Aorta (tissue), 5 donors: ENCODE measurements around the gene SMARCA4. TPM values are rescaled to one million over a fixed set of nuclear protein-coding genes. Genes with fewer than 3 reads are reported as not detected.

Experiments
- ATAC-seq: fragments of 200-7000 bp; cut with Tn5 transposase; one replicate; pipeline ENCODE4 v1.9.1; 2022; ENCODE audit warnings: moderate library complexity; ENCODE audit not compliant: low FRiP score
- DNase-seq, 2 donors: peaks; one replicate each; pipeline ENCODE4 v3.0.0-alpha.2; 2020
- H3K27ac ChIP-seq, 2 donors: one replicate each; pipeline ENCODE4 v1.5.1; 2013; ENCODE audit warnings: low read length in 2 of 2, mild to moderate bottlenecking in 2 of 2, moderate library complexity in 2 of 2, control low read depth in 1 of 2, inconsistent platforms in 1 of 2, low read depth in 1 of 2
- H3K27me3 ChIP-seq, 2 donors: one replicate each; pipeline ENCODE4 v1.6.1; 2013; ENCODE audit warnings: control low read depth in 1 of 2, low read length in 1 of 2, mild to moderate bottlenecking in 1 of 2, moderate library complexity in 1 of 2; ENCODE audit not compliant: insufficient read depth in 2 of 2, control insufficient read depth in 1 of 2
- H3K36me3 ChIP-seq, 2 donors: one replicate each; pipeline ENCODE4 v1.6.1; 2013; ENCODE audit warnings: control low read depth in 1 of 2, low read length in 1 of 2, mild to moderate bottlenecking in 1 of 2; ENCODE audit not compliant: insufficient read depth in 2 of 2, control insufficient read depth in 1 of 2
- H3K4me1 ChIP-seq, 2 donors: one replicate each; pipeline ENCODE4 v1.6.1; 2013; ENCODE audit warnings: low read length in 2 of 2, control low read depth in 1 of 2, mild to moderate bottlenecking in 1 of 2, moderate library complexity in 1 of 2; ENCODE audit not compliant: insufficient read depth in 2 of 2, control insufficient read depth in 1 of 2
- H3K4me3 ChIP-seq, 2 donors: one replicate each; pipeline ENCODE4 v1.5.1; 2013; ENCODE audit warnings: low read length in 2 of 2, control low read depth in 1 of 2, mild to moderate bottlenecking in 1 of 2
- H3K9me3 ChIP-seq: one replicate; pipeline ENCODE4 v1.6.1; 2013; ENCODE audit warnings: mild to moderate bottlenecking, low read length; ENCODE audit not compliant: control insufficient read depth
- WGBS, 2 donors: extraction: QIAGEN DNeasy Blood & Tissue Kit; methylation state at CpG; one replicate each; pipeline ENCODE4 v1.1.7; 2013; 5-methylcytosine and 5-hydroxymethylcytosine counted together
- intact Hi-C, 2 donors: fragments of 100-400 bp; cut with DNase I; formaldehyde crosslinking; loops; one replicate each; pipeline versions ENCODE4 v1.14.2 to v1.15.0; 2022
- polyA plus RNA-seq, 2 donors: library from polyadenylated mRNA; stranded (reverse); fragments of 200-250 nt; gene quantifications; one replicate each; pipeline ENCODE4 v1.2.3, GENCODE V29; 2013
- total RNA-seq, 2 donors: library from RNA; stranded (reverse); fragmentation: NEBNext Ultra II Directional; extraction: Animal tissue kit (Norgen Biotek cat#: 25700); gene quantifications; one replicate each; pipeline ENCODE4 v1.2.1, GENCODE V29; 2021
- donor health status: healthy with polysubstance abuse.
- donor health status: Bipolar disorder and iron deficiency.
- donor health status: DM: no; HTN: no; CAD: no.
- donor health status: DM: no; HTN: no; CAD: no.
- donor health status: DM: yes; HTN: yes; CAD: no.

Gene SMARCA4
- total and polyA plus RNA-seq, 4 donors = 17.8 to 67.4 (median 63.4) TPM

- intact Hi-C loops = no loop called here
- 80 to 82% methylated on average over 8 of the region's 8 CpGs for WGBS, 2 donors
- ATAC-seq (no peak), DNase-seq (no peak)
- no peaks in the 10 kb centered on the region for H3K9me3 ChIP-seq
- H3K4me3 ChIP-seq = no peak overlapping the region
- no peaks in the 10 kb centered on the region for H3K27me3 ChIP-seq
- H3K36me3 ChIP-seq = peaks cover 0 to 11% of the 10 kb centered on the region in 2 donors
- H3K27ac ChIP-seq = no peak overlapping the region
- no peaks in the 10 kb centered on the region for H3K4me1 ChIP-seq
Measured at GRCh38 chr19:11019824-11020223, 59.0 kb downstream of the SMARCA4 start.

GRCh38 chr19:11020423-11020822 is 59.6 kb downstream of the SMARCA4 start:
- Histone ChIP-seq H3K4me3 (no peak overlapping the region), H3K27ac (no peak overlapping the region), H3K36me3 (peaks cover 0 to 13% of the 10 kb centered on the region in 2 donors), H3K27me3 (no peaks in the 10 kb centered on the region), H3K4me1 (no peaks in the 10 kb centered on the region), H3K9me3 (no peaks in the 10 kb centered on the region)
- intact Hi-C loops = no loop called here
- ATAC-seq (no peak), DNase-seq (no peak)
- 93 to 100% methylated on average over 6 of the region's 6 CpGs for WGBS, 2 donors

GRCh38 chr19:11020982-11021759 is 60.3 kb downstream of the SMARCA4 start:
- H3K4me1 ChIP-seq = no peaks in the 10 kb centered on the region
- 87% methylated on average over 23 of the region's 23 CpGs for WGBS, 2 donors
- DNase-seq (no peak), ATAC-seq (no peak)
- H3K27me3 ChIP-seq = no peaks in the 10 kb centered on the region
- H3K27ac ChIP-seq = no peak overlapping the region
- intact Hi-C loops = no loop called here
- H3K4me3 ChIP-seq = no peak overlapping the region
- H3K9me3 ChIP-seq = no peaks in the 10 kb centered on the region
- peaks cover 0 to 14% of the 10 kb centered on the region in 2 donors for H3K36me3 ChIP-seq

- DNase-seq (no peak), ATAC-seq (no peak)
- Histone ChIP-seq H3K4me3 (no peak overlapping the region), H3K36me3 (peaks cover 0 to 14% of the 10 kb centered on the region in 2 donors), H3K4me1 (no peaks in the 10 kb centered on the region), H3K27me3 (no peaks in the 10 kb centered on the region), H3K27ac (no peak overlapping the region), H3K9me3 (no peaks in the 10 kb centered on the region)
- intact Hi-C loops = no loop called here
- WGBS, 2 donors = 95 to 97% methylated on average over 15 of the region's 15 CpGs
Measured at GRCh38 chr19:11021760-11022144, 60.9 kb downstream of the SMARCA4 start.

- no peaks in the 10 kb centered on the region for H3K27me3 ChIP-seq
Measured at GRCh38 chr19:11023016-11023415, 62.2 kb downstream of the SMARCA4 start.

GRCh38 chr19:11023710-11024109 is 62.9 kb downstream of the SMARCA4 start:
- no peaks in the 10 kb centered on the region for H3K9me3 ChIP-seq
- intact Hi-C loops = no loop called here
- peaks cover 0 to 20% of the 10 kb centered on the region in 2 donors for H3K36me3 ChIP-seq
- H3K27me3 ChIP-seq = no peaks in the 10 kb centered on the region
- ATAC-seq (no peak), DNase-seq (no peak)
- no peak overlapping the region for H3K27ac ChIP-seq
- 88 to 92% methylated on average over 7 of the region's 7 CpGs for WGBS, 2 donors
- H3K4me3 ChIP-seq = no peak overlapping the region
- H3K4me1 ChIP-seq = no peaks in the 10 kb centered on the region

More at GRCh38 chr19:11023016-11023415, 62.2 kb downstream of the SMARCA4 start:
- ATAC-seq = no peak
- intact Hi-C loops = no loop called here
- no peak overlapping the region for H3K27ac ChIP-seq
- no peak overlapping the region for H3K4me3 ChIP-seq
- WGBS, 2 donors = 82 to 90% methylated on average over 11 of the region's 11 CpGs
- H3K4me1 ChIP-seq = no peaks in the 10 kb centered on the region
- H3K9me3 ChIP-seq = no peaks in the 10 kb centered on the region
- DNase-seq = no peak
- H3K36me3 ChIP-seq = peaks cover 0 to 17% of the 10 kb centered on the region in 2 donors

- H3K9me3 ChIP-seq = no peaks in the 10 kb centered on the region
- H3K27me3 ChIP-seq = no peaks in the 10 kb centered on the region
- WGBS, 2 donors = 89% methylated on average over 13 of the region's 13 CpGs
- peaks cover 0 to 20% of the 10 kb centered on the region in 2 donors for H3K36me3 ChIP-seq
- H3K4me1 ChIP-seq = no peaks in the 10 kb centered on the region
- H3K27ac ChIP-seq = no peak overlapping the region
- DNase-seq (no peak), ATAC-seq (no peak)
- no peak overlapping the region for H3K4me3 ChIP-seq
- intact Hi-C loops = no loop called here
Measured at GRCh38 chr19:11024259-11024658, 63.4 kb downstream of the SMARCA4 start.

- intact Hi-C loops = no loop called here
- Histone ChIP-seq H3K27me3 (no peaks in the 10 kb centered on the region), H3K9me3 (no peaks in the 10 kb centered on the region), H3K27ac (no peak overlapping the region), H3K4me3 (no peak overlapping the region), H3K4me1 (no peaks in the 10 kb centered on the region), H3K36me3 (peaks cover 0 to 18% of the 10 kb centered on the region in 2 donors)
- no peak for DNase-seq
- no peak for ATAC-seq
- 82 to 83% methylated on average over 6 of the region's 6 CpGs for WGBS, 2 donors
Measured at GRCh38 chr19:11025006-11025405, 64.2 kb downstream of the SMARCA4 start.

GRCh38 chr19:11025445-11025844 is 64.6 kb downstream of the SMARCA4 start:
- WGBS, 2 donors = 82 to 86% methylated on average over 18 of the region's 18 CpGs
- no peaks in the 10 kb centered on the region for H3K4me1 ChIP-seq
- H3K36me3 ChIP-seq = peaks cover 0 to 18% of the 10 kb centered on the region in 2 donors
- H3K9me3 ChIP-seq = no peaks in the 10 kb centered on the region
- DNase-seq (no peak), ATAC-seq (no peak)
- no peak overlapping the region for H3K4me3 ChIP-seq
- intact Hi-C loops = no loop called here
- H3K27me3 ChIP-seq = no peaks in the 10 kb centered on the region
- no peak overlapping the region for H3K27ac ChIP-seq
